A673 (cell line): ENCODE data around the gene SCTR. TPM values are rescaled to one million over a fixed set of nuclear protein-coding genes. Genes with fewer than 3 reads are reported as not detected.

Source experiments
- BruUV-seq: library from RNA; stranded (reverse); fragments of 400-500 nt; replicated peaks from 2 replicates; lab custom pipeline; 2021; lab: Mats Ljungman, UMichigan
- CTCF ChIA-PET: fragments of 300-600 bp; sonication (Branson Sonifier 250); formaldehyde crosslinking; loops from one replicate; lab custom pipeline; 2022; ENCODE audit warnings: antibody characterized with exemption; lab: Charles Lee
- POLR2A ChIA-PET: fragments of 300-600 bp; sonication (Branson Sonifier 250); formaldehyde crosslinking; loops from one replicate; lab custom pipeline; 2022; ENCODE audit warnings: antibody characterized with exemption; ENCODE audit not compliant: low non-redundant PET; lab: Charles Lee
- DNase-seq: peaks from one replicate; pipeline ENCODE4 v3.0.0-alpha.2; 2015; ENCODE audit warnings: low spot score
- H3K27ac ChIP-seq: fragments of 200-600 bp; sonication (generic); 2 replicates; pipeline ENCODE4 v1.5.1; 2016; ENCODE audit warnings: mixed run types, low read depth, mild to moderate bottlenecking, mixed read lengths, antibody characterized with exemption, low read length; ENCODE audit not compliant: poor library complexity, severe bottlenecking
- H3K27me3 ChIP-seq: fragments of 200-600 bp; sonication (generic); replicated peaks from 2 replicates; pipeline ENCODE4 v1.6.1; 2017; ENCODE audit warnings: mixed run types, low read depth, mild to moderate bottlenecking, mixed read lengths, antibody characterized with exemption, low read length; ENCODE audit not compliant: insufficient read depth, poor library complexity
- H3K36me3 ChIP-seq: fragments of 200-600 bp; sonication (generic); 2 replicates; pipeline ENCODE4 v1.6.1; 2016; ENCODE audit warnings: mixed run types, mild to moderate bottlenecking, mixed read lengths, antibody characterized with exemption, low read length; ENCODE audit not compliant: insufficient read depth, poor library complexity, severe bottlenecking
- H3K4me1 ChIP-seq: fragments of 200-600 bp; sonication (generic); 2 replicates; pipeline ENCODE4 v1.6.1; 2017; ENCODE audit warnings: mixed run types, mild to moderate bottlenecking, mixed read lengths, antibody characterized with exemption, low read length; ENCODE audit not compliant: insufficient read depth, poor library complexity, severe bottlenecking
- H3K4me3 ChIP-seq: fragments of 200-600 bp; sonication (generic); 2 replicates; pipeline ENCODE4 v1.5.1; 2016; ENCODE audit warnings: low read depth, mixed run types, mild to moderate bottlenecking, mixed read lengths, low read length; ENCODE audit not compliant: poor library complexity, severe bottlenecking
- H3K9me3 ChIP-seq: fragments of 200-600 bp; sonication (generic); 2 replicates; pipeline ENCODE4 v1.6.1; 2016; ENCODE audit warnings: mixed run types, low read depth, mild to moderate bottlenecking, mixed read lengths, antibody characterized with exemption, low read length; ENCODE audit not compliant: poor library complexity, severe bottlenecking
- CTCF ChIP-seq: fragments of 300-800, 200-600 bp; sonication (generic); conservative IDR thresholded peaks from 2 replicates; pipeline ENCODE4 v1.5.1; 2017; ENCODE audit warnings: low read depth, mild to moderate bottlenecking, antibody characterized with exemption, low read length, moderate library complexity, mixed read lengths
- EZH2 ChIP-seq: fragments of 200-600 bp; sonication (generic); IDR thresholded peaks from 2 replicates; pipeline ENCODE4 v1.6.1; 2017; ENCODE audit warnings: borderline replicate concordance, low read depth, mild to moderate bottlenecking, mixed read lengths, antibody characterized with exemption, low read length; ENCODE audit not compliant: poor library complexity, severe bottlenecking
- intact Hi-C: fragments of 100-400 bp; cut with micrococcal nuclease; formaldehyde crosslinking; loops from one replicate; pipeline ENCODE4 v1.10.0; 2022; ENCODE audit not compliant: unreplicated experiment
- total RNA-seq: library from RNA; stranded (reverse); gene quantifications from 2 replicates; pipeline ENCODE4 v1.2.3, GENCODE V29; 2021

SCTR gene
- total RNA-seq, 1 experiment from 2014 or later: not detected

GRCh38 chr2:119425620-119426395, 98.5 kb downstream of the SCTR start:
- ChIA-PET POLR2A (no interaction called here), CTCF (no interaction called here)
- no peaks in the 10 kb centered on the region for H3K27me3 ChIP-seq
- H3K27ac ChIP-seq: no peak overlapping the region
- no peaks in the 10 kb centered on the region for H3K36me3 ChIP-seq
- no TSS peak for BruUV-seq
- H3K4me3 ChIP-seq: no peak overlapping the region
- H3K9me3 ChIP-seq: no peaks in the 10 kb centered on the region
- intact Hi-C loops: no loop called here
- TF ChIP-seq EZH2 (no peak), CTCF (no peak)
- peaks cover 18% of the 10 kb centered on the region for H3K4me1 ChIP-seq
- DNase-seq: no peak

- Histone ChIP-seq H3K27me3 (no peaks in the 10 kb centered on the region), H3K27ac (no peak overlapping the region), H3K9me3 (no peaks in the 10 kb centered on the region), H3K36me3 (no peaks in the 10 kb centered on the region), H3K4me3 (no peak overlapping the region), H3K4me1 (peaks cover 10% of the 10 kb centered on the region)
- TF ChIP-seq CTCF (no peak), EZH2 (no peak)
- ChIA-PET POLR2A (no interaction called here), CTCF (no interaction called here)
- intact Hi-C loops: no loop called here
- no TSS peak for BruUV-seq
- DNase-seq: no peak
Measured at GRCh38 chr2:119425119-119425405, 99.2 kb downstream of the SCTR start.

GRCh38 chr2:119424284-119425118, 99.8 kb downstream of the SCTR start:
- DNase-seq: no peak
- H3K27ac ChIP-seq: no peak overlapping the region
- peaks cover 5% of the 10 kb centered on the region for H3K4me1 ChIP-seq
- TF ChIP-seq CTCF: no peak
- TF ChIP-seq EZH2: no peak
- intact Hi-C loops: no loop called here
- CTCF ChIA-PET: no interaction called here
- H3K36me3 ChIP-seq: no peaks in the 10 kb centered on the region
- no peaks in the 10 kb centered on the region for H3K27me3 ChIP-seq
- no TSS peak for BruUV-seq
- H3K9me3 ChIP-seq: no peaks in the 10 kb centered on the region
- no peak overlapping the region for H3K4me3 ChIP-seq
- POLR2A ChIA-PET: no interaction called here
